GM18507 (cell line): ENCODE measurements around the gene TIMM22.
"Not testable (repeated sequence)": the region's sequence is repeated elsewhere in the genome, so short reads cannot be mapped to it uniquely, and the experiment has no call there.

Experiments
- DNase-seq: peaks from one replicate; pipeline ENCODE4 v3.0.0; 2011; ENCODE audit warnings: low read depth; ENCODE audit not compliant: insufficient read length; ENCODE audit errors: extremely low spot score
- FAIRE-seq: peaks from 2 replicates; lab custom pipeline; 2011; peaks lifted over from hg19 to GRCh38; lab: Jason Lieb, UNC

The TIMM22 gene

GRCh38 chr17:996554-997344 lies at the start of gene TIMM22:
Gene TIMM22 (plus strand): TSS chr17:997129. CDS start chr17:997143, 14 bp downstream.
- FAIRE-seq (peak; percentile 96), DNase-seq (peak; percentile 86)

GRCh38 chr17:948284-948852 lies 48.6 kb upstream of the TIMM22 start:
- no peak for FAIRE-seq
- no peak for DNase-seq

GRCh38 chr17:949623-950303 lies 47.2 kb upstream of the TIMM22 start:
- no peak for FAIRE-seq
- no peak for DNase-seq

- FAIRE-seq (no peak), DNase-seq (no peak)
These were observed 45.4 kb upstream of the TIMM22 start for GRCh38 chr17:951325-952132.

GRCh38 chr17:952592-952991 lies 44.3 kb upstream of the TIMM22 start:
- FAIRE-seq = peak; percentile 50
- not testable (repeated sequence) for DNase-seq

- DNase-seq (no peak), FAIRE-seq (no peak)
These were observed 43.2 kb upstream of the TIMM22 start for GRCh38 chr17:953767-954166.

- FAIRE-seq = no peak
- DNase-seq = no peak
These were observed 42.3 kb upstream of the TIMM22 start for GRCh38 chr17:954431-955164.

- DNase-seq (no peak), FAIRE-seq (no peak)
These were observed 40.0 kb upstream of the TIMM22 start for GRCh38 chr17:956905-957304.

GRCh38 chr17:957856-958421 lies 39.0 kb upstream of the TIMM22 start:
- DNase-seq (no peak), FAIRE-seq (no peak)

- no peak for FAIRE-seq
- DNase-seq = no peak
These were observed 38.0 kb upstream of the TIMM22 start for GRCh38 chr17:958712-959451.

- FAIRE-seq (no peak), DNase-seq (no peak)
These were observed 34.8 kb upstream of the TIMM22 start for GRCh38 chr17:962166-962565.

GRCh38 chr17:962670-963069 lies 34.3 kb upstream of the TIMM22 start:
- DNase-seq (no peak), FAIRE-seq (no peak)

- FAIRE-seq = no peak
- DNase-seq = no peak
These were observed 32.1 kb upstream of the TIMM22 start for GRCh38 chr17:964876-965275.

- DNase-seq (no peak), FAIRE-seq (no peak)
These were observed 31.5 kb upstream of the TIMM22 start for GRCh38 chr17:965311-965989.

GRCh38 chr17:967122-967521 lies 29.8 kb upstream of the TIMM22 start:
- FAIRE-seq (no peak), DNase-seq (no peak)

GRCh38 chr17:968812-969730 lies 27.9 kb upstream of the TIMM22 start:
- DNase-seq = no peak

More at GRCh38 chr17:968812-969730, 27.9 kb upstream of the TIMM22 start:
- FAIRE-seq = no peak
